Gastrocnemius medialis (tissue), 4 donors: ENCODE results near the gene HLCS.

Experiments
- POLR2A ChIP-seq, 2 donors: fragments of 450-650 bp; IDR thresholded peaks; one replicate each; pipeline ENCODE4 v1.6.1; 2017; ENCODE audit warnings: antibody characterized with exemption in 2 of 2, mild to moderate bottlenecking in 2 of 2, moderate library complexity in 2 of 2
- TF ChIP-seq, protein P1 (sequence below), 5 experiments: fragments of 450-650 bp in 3 of 5; fragments of 200-600 bp in 2 of 5; sonication (generic) in 2 of 5; IDR thresholded peaks in 4 of 5; conservative IDR thresholded peaks in 1 of 5; 1 replicate in 4 of 5; 2 replicates in 1 of 5; pipeline ENCODE4 v1.5.1; 2016 to 2019; ENCODE audit warnings: antibody characterized with exemption in 5 of 5, mild to moderate bottlenecking in 3 of 5, moderate library complexity in 3 of 5

DNA sequence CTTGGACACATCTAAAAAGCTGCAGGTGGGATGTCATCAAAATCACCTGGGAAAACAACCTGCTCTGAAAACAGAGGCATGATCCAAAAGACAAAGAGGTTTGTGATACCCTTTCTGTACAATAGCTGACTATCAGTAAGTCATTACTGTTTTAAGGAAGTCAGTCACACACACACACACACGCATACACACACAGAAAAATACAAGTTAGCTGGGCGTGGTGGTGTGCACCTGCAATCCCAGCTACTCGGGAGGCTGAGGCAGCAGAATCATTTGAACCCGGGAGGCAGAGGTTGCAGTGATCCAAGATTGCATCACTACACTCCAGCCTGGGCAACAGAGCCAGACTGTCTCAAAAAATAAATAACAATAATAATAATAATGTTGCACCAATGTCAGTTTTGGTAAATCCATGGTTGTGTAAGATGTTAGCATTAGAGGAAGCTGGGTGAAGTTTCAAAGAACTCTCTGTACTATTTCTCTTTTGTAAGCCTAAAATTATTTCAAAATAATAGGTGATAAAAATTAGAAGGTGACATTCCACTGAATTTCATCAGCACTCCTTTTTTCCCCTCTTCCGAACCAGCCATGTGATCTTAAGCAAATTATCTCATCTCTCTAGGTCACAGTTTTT, 9.9 kb upstream of the HLCS start:
- TF ChIP-seq, protein P1, sequence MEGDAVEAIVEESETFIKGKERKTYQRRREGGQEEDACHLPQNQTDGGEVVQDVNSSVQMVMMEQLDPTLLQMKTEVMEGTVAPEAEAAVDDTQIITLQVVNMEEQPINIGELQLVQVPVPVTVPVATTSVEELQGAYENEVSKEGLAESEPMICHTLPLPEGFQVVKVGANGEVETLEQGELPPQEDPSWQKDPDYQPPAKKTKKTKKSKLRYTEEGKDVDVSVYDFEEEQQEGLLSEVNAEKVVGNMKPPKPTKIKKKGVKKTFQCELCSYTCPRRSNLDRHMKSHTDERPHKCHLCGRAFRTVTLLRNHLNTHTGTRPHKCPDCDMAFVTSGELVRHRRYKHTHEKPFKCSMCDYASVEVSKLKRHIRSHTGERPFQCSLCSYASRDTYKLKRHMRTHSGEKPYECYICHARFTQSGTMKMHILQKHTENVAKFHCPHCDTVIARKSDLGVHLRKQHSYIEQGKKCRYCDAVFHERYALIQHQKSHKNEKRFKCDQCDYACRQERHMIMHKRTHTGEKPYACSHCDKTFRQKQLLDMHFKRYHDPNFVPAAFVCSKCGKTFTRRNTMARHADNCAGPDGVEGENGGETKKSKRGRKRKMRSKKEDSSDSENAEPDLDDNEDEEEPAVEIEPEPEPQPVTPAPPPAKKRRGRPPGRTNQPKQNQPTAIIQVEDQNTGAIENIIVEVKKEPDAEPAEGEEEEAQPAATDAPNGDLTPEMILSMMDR (IDR thresholded peaks at IDR 0.05 in 4 of 5, conservative IDR thresholded peaks at IDR 0.05 in 1 of 5) = no peak
- no peak for TF ChIP-seq POLR2A (IDR thresholded peaks at IDR 0.05)
